VCaP (cell line): ENCODE results near the gene ATXN1.

Experiments used
- H3K27ac ChIP-seq: fragments of 450-650 bp; 2 replicates; pipeline ENCODE4 v1.5.1; 2017
- CTCF ChIP-seq: fragments of 450-650 bp; conservative IDR thresholded peaks from 2 replicates; pipeline ENCODE4 v1.5.1; 2017; ENCODE audit warnings: mild to moderate bottlenecking, moderate library complexity

ATXN1 gene

DNA sequence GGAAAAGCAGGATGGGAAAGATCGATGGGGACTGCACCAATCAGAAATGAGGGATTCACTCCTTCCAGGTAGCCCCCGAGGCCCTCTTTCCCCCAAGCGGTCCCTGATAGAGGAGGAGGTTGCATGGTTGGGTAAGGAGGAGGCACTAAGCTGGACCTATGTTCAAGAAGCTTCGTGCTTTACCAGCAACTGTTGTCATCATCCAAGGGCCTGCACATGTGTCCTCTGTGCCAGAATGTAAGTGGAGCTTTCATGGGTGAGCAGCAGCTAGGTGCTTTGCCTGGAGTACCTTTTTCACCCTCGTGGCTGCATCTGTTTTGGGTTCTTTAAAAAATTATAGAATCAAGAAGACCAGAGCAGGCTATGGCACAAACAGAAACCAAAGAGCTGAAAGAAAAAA, 468.8 kb downstream of the ATXN1 start:
- H3K27ac ChIP-seq: no peak overlapping the region
- TF ChIP-seq CTCF: no peak

GRCh38 chr6:16291739-16292138, 469.5 kb downstream of the ATXN1 start:
- no peak for TF ChIP-seq CTCF
- H3K27ac ChIP-seq: no peak overlapping the region

GRCh38 chr6:16288163-16288562, 473.1 kb downstream of the ATXN1 start:
- no peak for TF ChIP-seq CTCF
- H3K27ac ChIP-seq: no peak overlapping the region

DNA sequence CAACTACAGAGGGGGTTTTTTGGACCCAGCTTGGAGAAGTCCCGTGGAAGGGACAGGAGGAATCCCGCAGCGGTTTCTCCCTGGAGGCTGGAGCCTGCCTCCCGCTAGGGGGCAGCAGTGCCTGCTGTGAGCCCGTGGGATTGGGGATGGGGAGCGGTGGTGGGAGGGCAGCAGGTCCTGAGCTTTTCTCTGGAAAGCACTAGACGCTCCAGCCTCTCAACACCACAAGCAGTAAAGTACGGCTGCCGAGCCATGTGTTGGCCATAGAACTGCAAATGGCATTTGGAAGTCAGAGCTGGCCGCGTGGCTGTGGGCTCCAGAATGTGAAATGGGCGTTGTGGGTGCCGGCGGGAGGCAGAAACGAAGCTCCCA, 475.1 kb downstream of the ATXN1 start:
- no peak overlapping the region for H3K27ac ChIP-seq
- TF ChIP-seq CTCF: no peak

GRCh38 chr6:16285467-16286150, 475.7 kb downstream of the ATXN1 start:
- H3K27ac ChIP-seq: no peak overlapping the region
- no peak for TF ChIP-seq CTCF

- H3K27ac ChIP-seq: no peak overlapping the region
- no peak for TF ChIP-seq CTCF
Measured at GRCh38 chr6:16284472-16284871, 476.8 kb downstream of the ATXN1 start.

DNA sequence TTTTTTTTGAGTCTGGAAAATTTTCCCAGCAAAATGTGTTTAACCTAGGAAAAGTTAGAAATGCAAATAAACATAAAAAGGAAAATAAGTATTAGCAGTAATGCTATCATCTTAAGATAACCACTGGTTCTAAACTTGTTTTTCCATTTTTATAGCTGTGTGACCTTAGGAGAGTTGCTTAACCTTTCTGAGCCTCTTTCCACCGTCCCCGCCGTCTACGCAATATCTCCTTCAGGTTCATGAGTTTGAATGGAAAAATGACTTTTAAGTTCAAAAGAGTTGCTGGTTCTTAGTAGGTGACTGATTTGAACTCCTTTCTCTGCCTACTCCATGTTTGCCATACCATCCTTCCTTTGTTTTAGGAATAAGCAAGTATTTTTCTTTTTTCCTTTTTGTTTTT, 478.9 kb downstream of the ATXN1 start:
- H3K27ac ChIP-seq: no peak overlapping the region
- no peak for TF ChIP-seq CTCF
